ENCODE data around the gene CISTR.
"Not testable (repeated sequence)": the region's sequence is repeated elsewhere in the genome, so short reads cannot be mapped to it uniquely, and the experiment has no call there.

Gene CISTR

GRCh38 chr12:53762793-53763192 lies 11.0 kb upstream of the CISTR start:
- not testable (repeated sequence) for DNase-seq (ENCODE audit: low spot score)

GRCh38 chr12:53761306-53761705 lies 9.5 kb upstream of the CISTR start:
- DNase-seq (ENCODE audit: low spot score) = no peak

- no peak for DNase-seq (ENCODE audit: low spot score)
These were observed 7.5 kb upstream of the CISTR start for GRCh38 chr12:53759261-53759660.

GRCh38 chr12:53758730-53759103 lies 6.9 kb upstream of the CISTR start:
- DNase-seq (ENCODE audit: low spot score) = no peak

- no peak for DNase-seq (ENCODE audit: low spot score)
These were observed 6.4 kb upstream of the CISTR start for GRCh38 chr12:53758081-53758729.

GRCh38 chr12:53757101-53757770 lies 5.5 kb upstream of the CISTR start:
- DNase-seq (ENCODE audit: low spot score) = peak; percentile 92

GRCh38 chr12:53756300-53757100 lies 4.7 kb upstream of the CISTR start:
- no peak for DNase-seq (ENCODE audit: low spot score)

- no peak for DNase-seq (ENCODE audit: low spot score)
These were observed 4.1 kb upstream of the CISTR start for GRCh38 chr12:53755893-53756292.

GRCh38 chr12:53755451-53755891 lies 3.7 kb upstream of the CISTR start:
- no peak for DNase-seq (ENCODE audit: low spot score)

- DNase-seq (ENCODE audit: low spot score) = no peak
These were observed 3.0 kb upstream of the CISTR start for GRCh38 chr12:53754633-53755264.

GRCh38 chr12:53754188-53754585 lies 2.4 kb upstream of the CISTR start:
- DNase-seq (ENCODE audit: low spot score) = no peak

GRCh38 chr12:53752621-53753020 lies 842 bp upstream of the CISTR start:
- DNase-seq (ENCODE audit: low spot score) = no peak

GRCh38 chr12:53752192-53752601 lies 418 bp upstream of the CISTR start:
- DNase-seq (ENCODE audit: low spot score) = no peak

GRCh38 chr12:53750812-53751335 lies 905 bp downstream of the CISTR start:
- no peak for DNase-seq (ENCODE audit: low spot score)

- DNase-seq (ENCODE audit: low spot score) = no peak
These were observed 1.6 kb downstream of the CISTR start for GRCh38 chr12:53749986-53750811.

GRCh38 chr12:53748072-53748840 lies 3.5 kb downstream of the CISTR start:
- DNase-seq (ENCODE audit: low spot score) = no peak

GRCh38 chr12:53747095-53747494 lies 4.7 kb downstream of the CISTR start:
- DNase-seq (ENCODE audit: low spot score) = no peak

GRCh38 chr12:53746592-53747092 lies 5.1 kb downstream of the CISTR start:
- peak; percentile 93 for DNase-seq (ENCODE audit: low spot score)

GRCh38 chr12:53744751-53745150 lies 7.0 kb downstream of the CISTR start:
- no peak for DNase-seq (ENCODE audit: low spot score)

GRCh38 chr12:53744130-53744441 lies 7.7 kb downstream of the CISTR start:
- DNase-seq (ENCODE audit: low spot score) = no peak

All from HuH-7.5 (cell line).